HCT116 (cell line): ENCODE results near the gene RBM11. TPM values are rescaled to one million over a fixed set of nuclear protein-coding genes. Genes with fewer than 3 reads are reported as not detected.

Experiments used
- ATAC-seq: fragments of 200-7000 bp; cut with Tn5 transposase; 2 replicates; pipeline ENCODE4 v1.9.1; 2020; ENCODE audit warnings: mild to moderate bottlenecking, moderate library complexity
- BruUV-seq: library from RNA; stranded (reverse); fragments of 400-500 nt; replicated peaks from 2 replicates; lab custom pipeline; 2021; lab: Mats Ljungman, UMichigan
- CTCF ChIA-PET: fragments of 300-600 bp; sonication (Branson Sonifier 250); formaldehyde crosslinking; loops from one replicate; lab custom pipeline; 2021; ENCODE audit warnings: antibody characterized with exemption; lab: Charles Lee
- POLR2A ChIA-PET: fragments of 300-600, 350-600 bp; sonication (Branson Sonifier 250); formaldehyde crosslinking; loops from one replicate; lab custom pipeline; 2021; ENCODE audit warnings: antibody characterized with exemption; lab: Charles Lee
- RAD21 ChIA-PET, 2 experiments: fragments of 300-600 bp; sonication (Branson Sonifier 250); formaldehyde crosslinking; loops; one replicate each; lab custom pipeline; 2023; ENCODE audit warnings: low total read pairs in 2 of 2; ENCODE audit not compliant: uncharacterized antibody in 2 of 2, unreplicated experiment in 2 of 2, low non-redundant PET in 1 of 2; lab: Charles Lee
- DNase-seq: peaks from one replicate; pipeline ENCODE4 v3.0.0-alpha.2; 2010; ENCODE audit warnings: low read depth, low spot score
- H2AFZ ChIP-seq: fragments of 200-600 bp; shearing (Covaris generic), sonication (generic); 2 replicates; pipeline ENCODE4 v1.6.1; 2017; ENCODE audit warnings: low read depth, mixed run types, mixed read lengths, antibody characterized with exemption, low read length; ENCODE audit not compliant: poor library complexity, severe bottlenecking
- H3K27ac ChIP-seq: 2 replicates; pipeline ENCODE4 v1.5.1; 2012; ENCODE audit warnings: low read depth, low read length
- H3K27me3 ChIP-seq: fragments of 200-600 bp; sonication (generic); 2 replicates; pipeline ENCODE4 v1.6.1; 2016; ENCODE audit warnings: mixed run types, low read length, mixed read lengths; ENCODE audit not compliant: insufficient read depth
- H3K36me3 ChIP-seq, 2 experiments: fragments of 200-500 bp in 1 of 2; fragments of 200-600 bp in 1 of 2; sonication (Bioruptor generic) in 1 of 2; sonication (generic) in 1 of 2; 2 replicates each; pipeline versions ENCODE4 v1.5.1 to v1.6.1; 2014 to 2016; ENCODE audit warnings: low read length in 2 of 2, inconsistent platforms in 1 of 2, mixed read lengths in 1 of 2, mixed run types in 1 of 2; ENCODE audit not compliant: insufficient read depth in 2 of 2, control insufficient read depth in 1 of 2
- H3K4me1 ChIP-seq, 2 experiments: fragments of 200-600 bp in 1 of 2; sonication (generic) in 1 of 2; 2 replicates each; pipeline versions ENCODE4 v1.5.1 to v1.6.1; 2012 to 2017; ENCODE audit warnings: low read length in 2 of 2, inconsistent platforms in 1 of 2, mild to moderate bottlenecking in 1 of 2, mixed read lengths in 1 of 2, mixed run types in 1 of 2, moderate library complexity in 1 of 2; ENCODE audit not compliant: insufficient read depth in 2 of 2, control insufficient read depth in 1 of 2
- H3K4me2 ChIP-seq: fragments of 200-600 bp; sonication (generic); 2 replicates; pipeline ENCODE4 v1.6.1; 2017; ENCODE audit warnings: mixed run types, low read length, mixed read lengths
- H3K4me3 ChIP-seq, 2 experiments: fragments of 200-600 bp in 1 of 2; sonication (generic) in 1 of 2; replicated peaks in 1 of 2; 2 replicates each; pipeline ENCODE4 v1.5.1; 2011 to 2016; ENCODE audit warnings: low read length in 2 of 2, control low read depth in 1 of 2, low read depth in 1 of 2, mild to moderate bottlenecking in 1 of 2, mixed read lengths in 1 of 2, mixed run types in 1 of 2
- H3K79me2 ChIP-seq: fragments of 200-600 bp; sonication (generic); 2 replicates; pipeline ENCODE4 v1.6.1; 2017; ENCODE audit warnings: mild to moderate bottlenecking, mixed run types, low read length, moderate library complexity, mixed read lengths; ENCODE audit not compliant: insufficient read depth
- H3K9ac ChIP-seq: fragments of 200-600 bp; sonication (generic); 2 replicates; pipeline ENCODE4 v1.6.1; 2016; ENCODE audit warnings: low read length, mixed read lengths
- H3K9me2 ChIP-seq: fragments of 200-600 bp; sonication (generic), shearing (Covaris generic); 2 replicates; pipeline ENCODE4 v1.6.1; 2017; ENCODE audit warnings: mixed run types, mild to moderate bottlenecking, moderate library complexity; ENCODE audit not compliant: insufficient read depth
- H3K9me3 ChIP-seq, 2 experiments: fragments of 200-500 bp in 1 of 2; fragments of 200-600 bp in 1 of 2; sonication (Bioruptor generic) in 1 of 2; sonication (generic) in 1 of 2; 2 replicates each; pipeline ENCODE4 v1.6.1; 2014 to 2017; ENCODE audit warnings: low read length in 2 of 2, mixed read lengths in 2 of 2, inconsistent platforms in 1 of 2, low read depth in 1 of 2, mild to moderate bottlenecking in 1 of 2, mixed run types in 1 of 2, moderate library complexity in 1 of 2; ENCODE audit not compliant: control insufficient read depth in 1 of 2, insufficient read depth in 1 of 2
- H4K20me1 ChIP-seq: fragments of 200-600 bp; sonication (generic), shearing (Covaris generic); 2 replicates; pipeline ENCODE4 v1.6.1; 2017; ENCODE audit warnings: mixed run types, mild to moderate bottlenecking, moderate library complexity; ENCODE audit not compliant: insufficient read depth
- CBX3 ChIP-seq: IDR thresholded peaks from 2 replicates; pipeline ENCODE4 v1.6.1; 2012; ENCODE audit warnings: low read depth
- CEBPB ChIP-seq: IDR thresholded peaks from 2 replicates; pipeline ENCODE4 v1.6.1; 2012; ENCODE audit warnings: low read depth
- TCF7L2 ChIP-seq: IDR thresholded peaks from 2 replicates; pipeline ENCODE4 v1.7.0; 2011; ENCODE audit warnings: borderline replicate concordance, inconsistent platforms; ENCODE audit not compliant: insufficient read depth, insufficient read length; ENCODE audit errors: extremely low read depth
- YY1 ChIP-seq: IDR thresholded peaks from 2 replicates; pipeline ENCODE4 v1.6.1; 2011; ENCODE audit warnings: low read length, low read depth, moderate library complexity, mild to moderate bottlenecking; ENCODE audit not compliant: insufficient replicate concordance; ENCODE audit errors: extremely low read depth
- ZFX ChIP-seq: fragments of 450-650 bp; IDR thresholded peaks from 2 replicates; pipeline ENCODE4 v1.6.1; 2017
- ZNF274 ChIP-seq: fragments of 200-500 bp; sonication (Bioruptor generic); IDR thresholded peaks from 2 replicates; pipeline ENCODE4 v1.6.1; 2014; ENCODE audit warnings: mild to moderate bottlenecking, low read depth, low read length, inconsistent platforms
- intact Hi-C: fragments of 100-400 bp; cut with micrococcal nuclease; formaldehyde crosslinking; loops from 2 replicates; pipeline ENCODE4 v1.10.0; 2022
- total RNA-seq: library from RNA; stranded (reverse); gene quantifications from one replicate; pipeline ENCODE4 v1.2.1, GENCODE V29; 2021; ENCODE audit not compliant: unreplicated experiment
- TF ChIP-seq, protein P1 (sequence below): IDR thresholded peaks from 2 replicates; pipeline ENCODE4 v1.6.1; 2011; ENCODE audit warnings: mild to moderate bottlenecking, low read length, moderate library complexity; ENCODE audit not compliant: insufficient replicate concordance; ENCODE audit errors: extremely low read depth

RBM11 gene
- total RNA-seq, 1 experiment from 2014 or later: not detected

- no peak overlapping the region for H3K4me2 ChIP-seq
- TF ChIP-seq ZNF274: no peak
- no peak for TF ChIP-seq ZFX
- no peak for TF ChIP-seq TCF7L2
- no peak for TF ChIP-seq CEBPB
- TF ChIP-seq, protein P1, sequence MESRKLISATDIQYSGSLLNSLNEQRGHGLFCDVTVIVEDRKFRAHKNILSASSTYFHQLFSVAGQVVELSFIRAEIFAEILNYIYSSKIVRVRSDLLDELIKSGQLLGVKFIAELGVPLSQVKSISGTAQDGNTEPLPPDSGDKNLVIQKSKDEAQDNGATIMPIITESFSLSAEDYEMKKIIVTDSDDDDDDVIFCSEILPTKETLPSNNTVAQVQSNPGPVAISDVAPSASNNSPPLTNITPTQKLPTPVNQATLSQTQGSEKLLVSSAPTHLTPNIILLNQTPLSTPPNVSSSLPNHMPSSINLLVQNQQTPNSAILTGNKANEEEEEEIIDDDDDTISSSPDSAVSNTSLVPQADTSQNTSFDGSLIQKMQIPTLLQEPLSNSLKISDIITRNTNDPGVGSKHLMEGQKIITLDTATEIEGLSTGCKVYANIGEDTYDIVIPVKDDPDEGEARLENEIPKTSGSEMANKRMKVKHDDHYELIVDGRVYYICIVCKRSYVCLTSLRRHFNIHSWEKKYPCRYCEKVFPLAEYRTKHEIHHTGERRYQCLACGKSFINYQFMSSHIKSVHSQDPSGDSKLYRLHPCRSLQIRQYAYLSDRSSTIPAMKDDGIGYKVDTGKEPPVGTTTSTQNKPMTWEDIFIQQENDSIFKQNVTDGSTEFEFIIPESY: no peak
- no peak for TF ChIP-seq CBX3
- no peak for TF ChIP-seq YY1
- TF ChIP-seq, all 23 proteins: peak for 0
- ChIA-PET POLR2A (no interaction called here), RAD21 (no interaction called here), CTCF (no interaction called here)
- no peak for DNase-seq
- H3K4me3 ChIP-seq: no peak overlapping the region
- H2AFZ ChIP-seq: no peak overlapping the region
- peaks cover 0 to 5% of the 10 kb centered on the region in 2 experiments; a peak in 1 of 4 replicates for H3K9me3 ChIP-seq
- ATAC-seq: no peak
- H3K9me2 ChIP-seq: no peaks in the 10 kb centered on the region
- H3K4me1 ChIP-seq: no peaks in the 10 kb centered on the region
- no peak overlapping the region for H3K27ac ChIP-seq
- no peak overlapping the region for H3K9ac ChIP-seq
- intact Hi-C loops: loop anchor here (10.0 kb wide), 1 partner anchor 149 kb away; no protein-coding TSS in a partner anchor
- BruUV-seq: no TSS peak
- no peaks in the 10 kb centered on the region for H3K79me2 ChIP-seq
- no peaks in the 10 kb centered on the region for H4K20me1 ChIP-seq
- no peaks in the 10 kb centered on the region for H3K36me3 ChIP-seq
- no peaks in the 10 kb centered on the region for H3K27me3 ChIP-seq
These were observed 59.8 kb downstream of the RBM11 start for GRCh38 chr21:14275702-14276205.

Other genes with a start within 250 kb of the RBM11 start
- not detected for gene LIPI, start 5.2 kb upstream of the RBM11 start, total RNA-seq
- 32.7 TPM for gene HSPA13, start 167.0 kb downstream of the RBM11 start, total RNA-seq